ENCODE results near the gene TP63. TPM values are rescaled to one million over a fixed set of nuclear protein-coding genes. Genes with fewer than 3 reads are reported as not detected.

TP63 gene
- total RNA-seq, 1 experiment from 2014 or later, result not detected

- Histone ChIP-seq H4K91ac (ENCODE audit: insufficient read length, low read depth, low read length) (no peak overlapping the region), H3K4me1 (ENCODE audit: insufficient read depth, low read length) (no peaks in the 10 kb centered on the region), H3K56ac (ENCODE audit: insufficient read length, low read depth, low read length) (no peak overlapping the region), H4K5ac (ENCODE audit: insufficient read length, low read depth, low read length) (no peak overlapping the region), H2BK12ac (ENCODE audit: insufficient read length, low read depth, low read length) (no peak overlapping the region), H3K18ac (ENCODE audit: insufficient read length, low read depth, low read length) (no peak overlapping the region), H3T11ph (ENCODE audit: low read length) (no peak overlapping the region), H2BK5ac (ENCODE audit: insufficient read length, low read length) (no peak overlapping the region), H3K23me2 (ENCODE audit: insufficient read length, low read depth, low read length, poor library complexity, severe bottlenecking) (no peaks in the 10 kb centered on the region), H2AK5ac (ENCODE audit: insufficient read length, low read length) (no peak overlapping the region), H3K27ac (ENCODE audit: insufficient read length, low read depth, low read length) (no peak overlapping the region), H2AFZ (ENCODE audit: low read length) (no peak overlapping the region), H3K79me1 (ENCODE audit: insufficient read depth, low read depth, low read length, poor library complexity, severe bottlenecking) (no peaks in the 10 kb centered on the region), H3K4me2 (ENCODE audit: insufficient read depth, insufficient read length, low read length) (no peak overlapping the region), H2BK20ac (ENCODE audit: low read depth, low read length, poor library complexity, severe bottlenecking) (no peak overlapping the region), H3K9me3 (ENCODE audit: control insufficient read depth, low read depth, low read length) (no peaks in the 10 kb centered on the region), H2BK15ac (ENCODE audit: low read depth, low read length) (no peak overlapping the region), H3K9ac (ENCODE audit: extremely low read depth, insufficient read length, low read length) (no peak overlapping the region), H3K14ac (ENCODE audit: insufficient read depth, low read length) (no peak overlapping the region), H4K8ac (replicated peaks; ENCODE audit: insufficient read length, low read depth, low read length) (no peak overlapping the region), H3K79me2 (ENCODE audit: insufficient read depth, low read length) (no peaks in the 10 kb centered on the region), H3K27me3 (ENCODE audit: insufficient read depth, low read length) (no peaks in the 10 kb centered on the region), H2BK120ac (ENCODE audit: low read depth, low read length, poor library complexity, severe bottlenecking) (no peak overlapping the region), H3K23ac (ENCODE audit: insufficient read length, low read depth, low read length) (no peak overlapping the region), H4K20me1 (ENCODE audit: control insufficient read depth, insufficient read depth, insufficient read length) (no peaks in the 10 kb centered on the region), H3K4ac (ENCODE audit: low read depth, low read length) (no peak overlapping the region)
- Mint-ChIP-seq H3K27ac (no peak overlapping the region; a peak in 1 of 7 replicates), H3K27me3 (ENCODE audit: low read depth) (peaks cover 3% of the 10 kb centered on the region), H3K36me3 (ENCODE audit: insufficient read depth in 1 of 3, low read depth in 3 of 3) (no peaks in the 10 kb centered on the region; a peak in 1 of 7 replicates), H3K9me3 (no peaks in the 10 kb centered on the region), H3K4me1 (peaks cover 5 to 7% of the 10 kb centered on the region in 2 experiments), H3K4me3 (no peak overlapping the region)
- WGBS (ENCODE audit: extremely low coverage, insufficient read length, low lambda C conversion rate), result no CpG with 5 or more reads among the region's 6 CpGs
- no peak for DNase-seq
- TF ChIP-seq CTCF (conservative IDR thresholded peaks at IDR 0.05), result no peak
Measured at GRCh38 chr3:189674249-189674913, 43.2 kb downstream of the TP63 start.

Measured in H9 (cell line).